ENCODE data around the gene PCBP1.

DNA sequence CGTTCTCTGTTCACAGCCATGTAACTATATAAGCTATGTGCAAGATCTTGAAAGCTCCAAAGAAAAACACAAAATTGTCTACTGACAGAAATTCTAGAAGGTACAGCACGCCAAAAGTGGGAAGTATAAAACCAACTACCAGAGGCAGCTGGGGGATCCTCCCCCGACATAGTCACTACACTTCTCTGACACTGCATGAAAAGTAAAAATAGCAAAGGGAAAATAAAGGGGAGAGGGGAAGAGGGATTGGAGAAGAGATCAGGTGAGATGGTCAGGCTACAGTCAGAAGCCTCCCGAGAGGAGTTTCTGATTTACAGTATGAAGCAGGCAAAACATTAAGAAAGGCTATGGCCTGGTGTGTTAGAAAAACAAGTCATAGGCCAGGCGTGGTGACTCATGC is 39.8 kb upstream of the PCBP1 start:
- TF ChIP-seq EZH2phosphoT487 (IDR thresholded peaks at IDR 0.05; ENCODE audit: borderline replicate concordance, low read depth) (no peak), POLR2AphosphoS5 (IDR thresholded peaks at IDR 0.05; ENCODE audit: low read depth, low read length) (no peak), RFX5 (IDR thresholded peaks at IDR 0.05; ENCODE audit: low read length) (no peak), EP300 (IDR thresholded peaks at IDR 0.05; ENCODE audit: borderline replicate concordance in 1 of 2, low read depth in 1 of 2, low read length in 1 of 2) (no peak), RAD21 (IDR thresholded peaks at IDR 0.05; ENCODE audit: low read length) (no peak), SIN3A (IDR thresholded peaks at IDR 0.05; ENCODE audit: borderline replicate concordance, low read depth, low read length) (no peak), SMC3 (IDR thresholded peaks at IDR 0.05; ENCODE audit: low read depth, low read length) (no peak), FOXM1 (IDR thresholded peaks at IDR 0.05; ENCODE audit: low read depth) (no peak), MXI1 (IDR thresholded peaks at IDR 0.05; ENCODE audit: low read depth, low read length) (no peak), NRF1 (IDR thresholded peaks at IDR 0.05; ENCODE audit: low read depth, low read length) (no peak), GABPA (IDR thresholded peaks at IDR 0.05; ENCODE audit: low read depth) (no peak)
- TF ChIP-seq, protein P1, sequence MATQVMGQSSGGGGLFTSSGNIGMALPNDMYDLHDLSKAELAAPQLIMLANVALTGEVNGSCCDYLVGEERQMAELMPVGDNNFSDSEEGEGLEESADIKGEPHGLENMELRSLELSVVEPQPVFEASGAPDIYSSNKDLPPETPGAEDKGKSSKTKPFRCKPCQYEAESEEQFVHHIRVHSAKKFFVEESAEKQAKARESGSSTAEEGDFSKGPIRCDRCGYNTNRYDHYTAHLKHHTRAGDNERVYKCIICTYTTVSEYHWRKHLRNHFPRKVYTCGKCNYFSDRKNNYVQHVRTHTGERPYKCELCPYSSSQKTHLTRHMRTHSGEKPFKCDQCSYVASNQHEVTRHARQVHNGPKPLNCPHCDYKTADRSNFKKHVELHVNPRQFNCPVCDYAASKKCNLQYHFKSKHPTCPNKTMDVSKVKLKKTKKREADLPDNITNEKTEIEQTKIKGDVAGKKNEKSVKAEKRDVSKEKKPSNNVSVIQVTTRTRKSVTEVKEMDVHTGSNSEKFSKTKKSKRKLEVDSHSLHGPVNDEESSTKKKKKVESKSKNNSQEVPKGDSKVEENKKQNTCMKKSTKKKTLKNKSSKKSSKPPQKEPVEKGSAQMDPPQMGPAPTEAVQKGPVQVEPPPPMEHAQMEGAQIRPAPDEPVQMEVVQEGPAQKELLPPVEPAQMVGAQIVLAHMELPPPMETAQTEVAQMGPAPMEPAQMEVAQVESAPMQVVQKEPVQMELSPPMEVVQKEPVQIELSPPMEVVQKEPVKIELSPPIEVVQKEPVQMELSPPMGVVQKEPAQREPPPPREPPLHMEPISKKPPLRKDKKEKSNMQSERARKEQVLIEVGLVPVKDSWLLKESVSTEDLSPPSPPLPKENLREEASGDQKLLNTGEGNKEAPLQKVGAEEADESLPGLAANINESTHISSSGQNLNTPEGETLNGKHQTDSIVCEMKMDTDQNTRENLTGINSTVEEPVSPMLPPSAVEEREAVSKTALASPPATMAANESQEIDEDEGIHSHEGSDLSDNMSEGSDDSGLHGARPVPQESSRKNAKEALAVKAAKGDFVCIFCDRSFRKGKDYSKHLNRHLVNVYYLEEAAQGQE (IDR thresholded peaks at IDR 0.05; ENCODE audit: low read depth, low read length): no peak
- TF ChIP-seq, protein P2, sequence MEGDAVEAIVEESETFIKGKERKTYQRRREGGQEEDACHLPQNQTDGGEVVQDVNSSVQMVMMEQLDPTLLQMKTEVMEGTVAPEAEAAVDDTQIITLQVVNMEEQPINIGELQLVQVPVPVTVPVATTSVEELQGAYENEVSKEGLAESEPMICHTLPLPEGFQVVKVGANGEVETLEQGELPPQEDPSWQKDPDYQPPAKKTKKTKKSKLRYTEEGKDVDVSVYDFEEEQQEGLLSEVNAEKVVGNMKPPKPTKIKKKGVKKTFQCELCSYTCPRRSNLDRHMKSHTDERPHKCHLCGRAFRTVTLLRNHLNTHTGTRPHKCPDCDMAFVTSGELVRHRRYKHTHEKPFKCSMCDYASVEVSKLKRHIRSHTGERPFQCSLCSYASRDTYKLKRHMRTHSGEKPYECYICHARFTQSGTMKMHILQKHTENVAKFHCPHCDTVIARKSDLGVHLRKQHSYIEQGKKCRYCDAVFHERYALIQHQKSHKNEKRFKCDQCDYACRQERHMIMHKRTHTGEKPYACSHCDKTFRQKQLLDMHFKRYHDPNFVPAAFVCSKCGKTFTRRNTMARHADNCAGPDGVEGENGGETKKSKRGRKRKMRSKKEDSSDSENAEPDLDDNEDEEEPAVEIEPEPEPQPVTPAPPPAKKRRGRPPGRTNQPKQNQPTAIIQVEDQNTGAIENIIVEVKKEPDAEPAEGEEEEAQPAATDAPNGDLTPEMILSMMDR (IDR thresholded peaks at IDR 0.05): no peak
- TF ChIP-seq, protein P3, sequence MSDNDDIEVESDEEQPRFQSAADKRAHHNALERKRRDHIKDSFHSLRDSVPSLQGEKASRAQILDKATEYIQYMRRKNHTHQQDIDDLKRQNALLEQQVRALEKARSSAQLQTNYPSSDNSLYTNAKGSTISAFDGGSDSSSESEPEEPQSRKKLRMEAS (IDR thresholded peaks at IDR 0.05; ENCODE audit: low read depth): no peak
